MCF 10A (cell line): ENCODE data around the gene SPATA6L. TPM values are rescaled to one million over a fixed set of nuclear protein-coding genes. Genes with fewer than 3 reads are reported as not detected.

ENCODE experiments used
- BruUV-seq: library from RNA; stranded (reverse); fragments of 400-500 nt; replicated peaks from 2 replicates; lab custom pipeline; 2021; lab: Mats Ljungman, UMichigan
- CTCF ChIA-PET: fragments of 300-600 bp; sonication (Branson Sonifier 250); formaldehyde crosslinking; extraction: SDS; loops from one replicate; lab custom pipeline; 2021; ENCODE audit warnings: antibody characterized with exemption, inconsistent platforms; lab: Yijun Ruan, JAX
- POLR2A ChIA-PET: fragments of 300-600, 350-650 bp; sonication (Branson Sonifier 250); formaldehyde crosslinking; extraction: SDS; loops from one replicate; lab custom pipeline; 2020; ENCODE audit warnings: antibody characterized with exemption, inconsistent platforms; lab: Yijun Ruan, JAX
- DNase-seq: peaks from one replicate; pipeline ENCODE4 v3.0.0-alpha.2; 2018; ENCODE audit not compliant: unreplicated experiment
- H3K27ac Mint-ChIP-seq: one replicate; pipeline ENCODE4 v1.8.0; 2022; ENCODE audit warnings: mild to moderate bottlenecking, low read depth, mixed read lengths; ENCODE audit not compliant: unreplicated experiment
- H3K27me3 Mint-ChIP-seq: one replicate; pipeline ENCODE4 v1.8.0; 2022; ENCODE audit warnings: mixed read lengths; ENCODE audit not compliant: insufficient read depth, unreplicated experiment
- H3K36me3 Mint-ChIP-seq: one replicate; pipeline ENCODE4 v1.8.0; 2022; ENCODE audit warnings: mild to moderate bottlenecking, moderate library complexity, mixed read lengths; ENCODE audit not compliant: insufficient read depth, unreplicated experiment
- H3K4me1 Mint-ChIP-seq: one replicate; pipeline ENCODE4 v1.8.0; 2022; ENCODE audit warnings: mixed read lengths; ENCODE audit not compliant: insufficient read depth, unreplicated experiment
- H3K4me3 Mint-ChIP-seq: one replicate; pipeline ENCODE4 v1.8.0; 2022; ENCODE audit warnings: mild to moderate bottlenecking, moderate library complexity, mixed read lengths; ENCODE audit not compliant: unreplicated experiment
- H3K9me3 Mint-ChIP-seq: one replicate; pipeline ENCODE4 v1.8.0; 2022; ENCODE audit warnings: mixed read lengths; ENCODE audit not compliant: unreplicated experiment
- CTCF ChIP-seq: fragments of 200-600 bp; IDR thresholded peaks from one replicate; pipeline ENCODE4 v1.8.0; 2022; ENCODE audit warnings: antibody characterized with exemption, mild to moderate bottlenecking; ENCODE audit not compliant: unreplicated experiment
- intact Hi-C: fragments of 100-400 bp; cut with micrococcal nuclease; formaldehyde crosslinking; loops from 2 replicates; pipeline ENCODE4 v1.14.1; 2022
- total RNA-seq: library from RNA; stranded (reverse); gene quantifications from 2 replicates; pipeline ENCODE4 v1.2.3, GENCODE V29; 2022

Gene SPATA6L
- total RNA-seq, 1 experiment from 2014 or later: 5.5 TPM

- Mint-ChIP-seq H3K27me3 (no peaks in the 10 kb centered on the region), H3K27ac (no peak within 1 kb of the TSS), H3K4me1 (peaks cover 22% of the 10 kb centered on the region), H3K36me3 (peaks cover 12% of the 10 kb centered on the region), H3K9me3 (peaks cover 6% of the 10 kb centered on the region), H3K4me3 (no peak within 1 kb of the TSS)
- intact Hi-C loops: loop anchor here (1.0 to 2.0 kb wide), 2 partner anchors 17 to 64 kb away; partner anchors contain the start of gene PLPP6
- peak; percentile 57 for TF ChIP-seq CTCF
- peak; percentile 94 for DNase-seq
- ChIA-PET POLR2A (interaction anchor here (0.5 to 1.4 kb wide), 19 partner anchors 9 to 1836 kb away, joined by 3 to 42 read pairs (median 4); partner anchors contain the start of genes AK3, JAK2, PLPP6 and PUM3), CTCF (no interaction called here)
- BruUV-seq: no TSS peak
These were observed 13.2 kb upstream of the SPATA6L start, which contains the start of gene CDC37L1 for GRCh38 chr9:4679268-4680172. TSS of gene CDC37L1 (plus strand) at chr9:4679569. CDS start at chr9:4679768, 199 bp downstream.

DNA sequence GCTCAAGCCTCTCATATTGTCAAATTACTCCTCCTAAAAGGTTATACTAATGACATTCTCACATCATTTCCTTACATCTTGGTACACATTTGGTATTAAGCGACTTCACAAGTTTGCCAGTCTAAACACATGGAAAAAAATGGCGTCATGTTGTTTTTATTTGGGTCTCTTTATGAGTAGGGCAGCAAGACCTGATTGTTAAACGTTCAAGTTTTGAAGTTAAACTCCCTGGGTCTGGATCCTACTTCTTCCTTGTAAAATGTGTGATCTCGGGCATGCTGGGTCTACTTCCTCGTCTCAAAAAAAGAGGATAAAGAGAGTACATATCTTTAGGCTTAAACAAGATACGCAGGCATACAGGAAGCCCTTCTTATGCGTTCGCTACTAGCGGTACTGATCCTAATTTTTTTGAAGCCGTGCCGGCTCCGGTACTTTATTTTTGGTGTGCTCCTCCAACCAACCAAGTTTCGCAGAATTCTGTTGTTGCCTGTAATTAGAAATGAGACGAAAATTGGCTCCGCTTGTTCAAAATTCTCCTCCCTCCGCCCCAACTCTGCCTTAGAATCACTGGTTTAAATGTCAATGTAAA, 12.5 kb upstream of the SPATA6L start:
- peaks cover 22% of the 10 kb centered on the region for H3K4me1 Mint-ChIP-seq
- ChIA-PET POLR2A (interaction anchor here (0.5 to 1.4 kb wide), 18 partner anchors 9 to 1836 kb away, joined by 3 to 42 read pairs (median 4); partner anchors contain the start of genes AK3, JAK2, PLPP6 and PUM3), CTCF (interaction anchor here (2.5 kb wide), 1 partner anchor 13 kb away, joined by 15 read pairs; the partner anchor contains the start of gene SPATA6L)
- peaks cover 11% of the 10 kb centered on the region for H3K36me3 Mint-ChIP-seq
- TSS peak; percentile 95 for BruUV-seq
- intact Hi-C loops: loop anchor here (1.0 to 2.0 kb wide), 2 partner anchors 16 to 65 kb away; partner anchors contain the start of gene PLPP6
- H3K27me3 Mint-ChIP-seq: no peaks in the 10 kb centered on the region
- H3K27ac Mint-ChIP-seq: no peak overlapping the region
- TF ChIP-seq CTCF: no peak
- peaks cover 6% of the 10 kb centered on the region for H3K9me3 Mint-ChIP-seq
- DNase-seq: peak; percentile 37
- no peak overlapping the region for H3K4me3 Mint-ChIP-seq

DNA sequence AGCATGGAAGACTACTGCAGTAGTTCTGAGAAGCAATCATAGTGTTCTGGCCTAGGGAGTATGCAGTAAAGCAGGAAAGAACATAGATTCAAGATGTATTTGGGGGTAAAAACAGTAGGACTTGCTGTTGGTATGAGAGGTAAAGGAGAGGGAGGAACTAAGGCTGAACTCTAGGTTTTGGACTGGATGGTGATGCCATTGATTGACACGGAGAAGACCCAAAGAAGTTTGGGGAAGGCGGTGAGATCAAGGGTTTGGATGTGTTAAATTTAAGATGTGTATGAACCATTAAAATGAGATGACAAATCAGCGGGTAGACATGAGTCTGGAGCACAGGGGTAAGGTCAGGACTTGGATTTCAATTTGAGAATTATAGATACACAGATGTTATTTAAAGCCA, 11.1 kb upstream of the SPATA6L start:
- DNase-seq: no peak
- ChIA-PET POLR2A (interaction anchor here (0.6 to 1.4 kb wide), 7 partner anchors 12 to 1834 kb away, joined by 3 to 8 read pairs (median 4); partner anchors contain the start of genes AK3, PLPP6 and SPATA6L), CTCF (interaction anchor here (2.5 to 2.9 kb wide), 2 partner anchors 12 to 15 kb away, joined by 10 to 15 read pairs; partner anchors contain the start of genes PLPP6 and SPATA6L)
- H3K4me1 Mint-ChIP-seq: peaks cover 14% of the 10 kb centered on the region
- no peak for TF ChIP-seq CTCF
- intact Hi-C loops: no loop called here
- H3K27me3 Mint-ChIP-seq: no peaks in the 10 kb centered on the region
- peaks cover 6% of the 10 kb centered on the region for H3K9me3 Mint-ChIP-seq
- peaks cover 9% of the 10 kb centered on the region for H3K36me3 Mint-ChIP-seq
- H3K4me3 Mint-ChIP-seq: no peak overlapping the region
- BruUV-seq: no TSS peak
- H3K27ac Mint-ChIP-seq: no peak overlapping the region
